Glutamatergic neuron (in vitro differentiated cells): ENCODE data around the gene DUSP23. TPM values are rescaled to one million over a fixed set of nuclear protein-coding genes. Genes with fewer than 3 reads are reported as not detected.

Experiments used
- DNase-seq: peaks from one replicate; pipeline ENCODE4 v3.0.0; 2022
- H3K27ac Mint-ChIP-seq: one replicate; pipeline ENCODE4 v1.8.0; 2020; ENCODE audit warnings: mild to moderate bottlenecking, mixed read lengths, inconsistent platforms; ENCODE audit not compliant: unreplicated experiment
- H3K27me3 Mint-ChIP-seq: one replicate; pipeline ENCODE4 v1.8.0; 2020; ENCODE audit warnings: mild to moderate bottlenecking, moderate library complexity, mixed read lengths, inconsistent platforms; ENCODE audit not compliant: unreplicated experiment
- H3K36me3 Mint-ChIP-seq: one replicate; pipeline ENCODE4 v1.8.0; 2020; ENCODE audit warnings: mild to moderate bottlenecking, mixed read lengths, inconsistent platforms; ENCODE audit not compliant: unreplicated experiment
- H3K4me1 Mint-ChIP-seq: one replicate; pipeline ENCODE4 v1.8.0; 2020; ENCODE audit warnings: mild to moderate bottlenecking, low read depth, mixed read lengths, inconsistent platforms; ENCODE audit not compliant: unreplicated experiment
- H3K4me3 Mint-ChIP-seq: one replicate; pipeline ENCODE4 v1.8.0; 2020; ENCODE audit warnings: mild to moderate bottlenecking, mixed read lengths, inconsistent platforms; ENCODE audit not compliant: unreplicated experiment
- H3K9me3 Mint-ChIP-seq: one replicate; pipeline ENCODE4 v1.8.0; 2020; ENCODE audit warnings: mild to moderate bottlenecking, moderate library complexity, mixed read lengths, inconsistent platforms; ENCODE audit not compliant: unreplicated experiment
- total RNA-seq: library from RNA; stranded (reverse); fragmentation: NEBNext Ultra II Directional; extraction: Animal tissue kit (Norgen Biotek cat#: 25700); gene quantifications from one replicate; pipeline ENCODE4 v1.2.1, GENCODE V29; 2021; ENCODE audit not compliant: unreplicated experiment
- TF ChIP-seq, protein P1 (sequence below): fragments of 200-600 bp; sonication (generic); IDR thresholded peaks from one replicate; pipeline ENCODE4 v1.5.0; 2021; ENCODE audit not compliant: partially characterized antibody, unreplicated experiment

Gene DUSP23
- total RNA-seq, 1 donor from 2014 or later, result 11.6 TPM

DNA sequence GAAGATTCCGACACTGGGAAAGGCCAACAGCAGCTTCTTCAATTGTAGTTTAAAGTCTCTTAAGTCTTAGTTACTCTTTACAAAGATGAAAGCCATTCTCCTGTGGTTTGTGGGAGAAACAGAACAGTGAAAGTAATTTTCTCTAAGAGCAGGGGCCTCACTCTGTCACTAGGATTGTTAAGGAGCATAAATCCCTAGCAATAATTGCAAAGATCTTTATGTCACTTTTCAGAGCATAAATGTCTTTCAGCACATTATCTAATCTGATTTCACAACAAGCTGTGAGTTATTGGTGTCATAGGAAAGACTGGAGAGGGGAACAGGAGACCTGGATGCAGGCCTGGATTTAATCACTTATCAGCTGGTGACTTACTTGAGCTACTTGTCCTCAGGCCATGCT is 32.4 kb upstream of the DUSP23 start:
- Mint-ChIP-seq H3K36me3 (no peaks in the 10 kb centered on the region), H3K27ac (no peak overlapping the region), H3K9me3 (no peaks in the 10 kb centered on the region), H3K4me1 (no peaks in the 10 kb centered on the region), H3K4me3 (no peak overlapping the region), H3K27me3 (no peaks in the 10 kb centered on the region)
- no peak for DNase-seq
- TF ChIP-seq, protein P1, sequence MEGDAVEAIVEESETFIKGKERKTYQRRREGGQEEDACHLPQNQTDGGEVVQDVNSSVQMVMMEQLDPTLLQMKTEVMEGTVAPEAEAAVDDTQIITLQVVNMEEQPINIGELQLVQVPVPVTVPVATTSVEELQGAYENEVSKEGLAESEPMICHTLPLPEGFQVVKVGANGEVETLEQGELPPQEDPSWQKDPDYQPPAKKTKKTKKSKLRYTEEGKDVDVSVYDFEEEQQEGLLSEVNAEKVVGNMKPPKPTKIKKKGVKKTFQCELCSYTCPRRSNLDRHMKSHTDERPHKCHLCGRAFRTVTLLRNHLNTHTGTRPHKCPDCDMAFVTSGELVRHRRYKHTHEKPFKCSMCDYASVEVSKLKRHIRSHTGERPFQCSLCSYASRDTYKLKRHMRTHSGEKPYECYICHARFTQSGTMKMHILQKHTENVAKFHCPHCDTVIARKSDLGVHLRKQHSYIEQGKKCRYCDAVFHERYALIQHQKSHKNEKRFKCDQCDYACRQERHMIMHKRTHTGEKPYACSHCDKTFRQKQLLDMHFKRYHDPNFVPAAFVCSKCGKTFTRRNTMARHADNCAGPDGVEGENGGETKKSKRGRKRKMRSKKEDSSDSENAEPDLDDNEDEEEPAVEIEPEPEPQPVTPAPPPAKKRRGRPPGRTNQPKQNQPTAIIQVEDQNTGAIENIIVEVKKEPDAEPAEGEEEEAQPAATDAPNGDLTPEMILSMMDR, result no peak

DNA sequence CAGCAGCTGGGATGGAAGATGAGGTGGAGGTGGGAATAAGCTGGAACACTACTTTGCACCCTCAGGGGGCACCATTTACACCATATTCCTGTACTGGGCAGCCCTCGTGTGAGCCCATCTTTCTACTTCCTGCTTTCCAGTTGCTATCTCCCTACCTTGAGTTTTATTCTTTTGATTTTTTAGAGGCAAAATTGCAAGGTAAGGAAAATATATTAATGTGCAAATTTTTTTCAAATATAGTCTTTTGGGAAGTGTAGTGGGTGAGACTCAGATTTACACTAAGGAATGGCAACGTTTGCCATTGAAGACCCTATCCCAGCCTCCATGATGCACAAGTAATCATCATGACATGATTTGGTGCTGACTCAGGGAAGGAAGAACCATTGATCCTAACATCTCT is 31.1 kb upstream of the DUSP23 start:
- TF ChIP-seq, protein P1, result no peak
- Mint-ChIP-seq H3K27me3 (no peaks in the 10 kb centered on the region), H3K4me3 (no peak overlapping the region)

DNA sequence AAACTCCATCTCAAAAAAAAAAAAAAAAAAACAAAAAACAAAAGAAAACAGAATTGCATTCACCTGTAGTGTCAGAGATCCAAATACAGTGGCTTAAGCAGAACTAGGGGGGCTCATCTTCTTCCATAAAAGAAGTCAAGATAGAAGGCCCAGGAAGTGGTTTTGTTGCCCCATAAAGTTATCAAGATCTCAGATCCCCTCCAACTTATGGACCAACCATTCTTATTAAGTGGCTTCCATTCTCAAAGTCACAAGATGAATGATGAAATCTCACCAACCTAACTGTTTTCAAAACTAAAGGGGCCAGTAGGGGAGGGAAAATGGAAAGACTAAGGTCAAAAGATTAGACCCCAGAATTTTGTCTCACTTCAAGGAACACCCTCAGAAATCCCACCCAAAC is 30.1 kb upstream of the DUSP23 start:
- Mint-ChIP-seq H3K27me3 (no peaks in the 10 kb centered on the region), H3K36me3 (no peaks in the 10 kb centered on the region), H3K9me3 (no peaks in the 10 kb centered on the region), H3K27ac (no peak overlapping the region), H3K4me1 (no peaks in the 10 kb centered on the region), H3K4me3 (no peak overlapping the region)
- DNase-seq, result no peak
- TF ChIP-seq, protein P1, result no peak

More for the DNA sequence above, 31.1 kb upstream of the DUSP23 start:
- Mint-ChIP-seq H3K9me3 (no peaks in the 10 kb centered on the region), H3K27ac (no peak overlapping the region), H3K36me3 (no peaks in the 10 kb centered on the region), H3K4me1 (no peaks in the 10 kb centered on the region)
- DNase-seq, result no peak

DNA sequence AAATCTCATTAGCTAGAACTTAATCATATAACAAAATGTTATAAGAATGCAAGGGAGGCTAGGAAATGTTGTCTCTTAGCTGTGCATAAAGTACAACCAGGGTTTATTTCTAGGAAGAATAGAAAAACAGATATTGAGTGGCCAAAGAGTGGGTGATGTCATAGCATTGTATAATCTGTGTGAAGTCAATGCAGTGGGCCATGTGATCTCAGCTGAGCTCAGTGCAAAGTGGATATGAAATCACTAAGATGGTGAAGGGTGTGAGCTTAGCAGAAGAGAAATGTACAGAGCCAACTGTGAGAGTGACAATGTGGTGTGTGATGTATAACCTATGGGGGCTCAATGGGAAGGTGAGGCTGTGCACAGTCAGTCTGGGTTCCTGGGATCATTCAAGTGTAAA is 29.7 kb upstream of the DUSP23 start:
- no peaks in the 10 kb centered on the region for H3K36me3 Mint-ChIP-seq
- DNase-seq, result no peak
- TF ChIP-seq, protein P1, result no peak
- H3K27me3 Mint-ChIP-seq, result no peaks in the 10 kb centered on the region
- no peak overlapping the region for H3K27ac Mint-ChIP-seq
- H3K9me3 Mint-ChIP-seq, result no peaks in the 10 kb centered on the region
- H3K4me1 Mint-ChIP-seq, result no peaks in the 10 kb centered on the region
- H3K4me3 Mint-ChIP-seq, result no peak overlapping the region

DNA sequence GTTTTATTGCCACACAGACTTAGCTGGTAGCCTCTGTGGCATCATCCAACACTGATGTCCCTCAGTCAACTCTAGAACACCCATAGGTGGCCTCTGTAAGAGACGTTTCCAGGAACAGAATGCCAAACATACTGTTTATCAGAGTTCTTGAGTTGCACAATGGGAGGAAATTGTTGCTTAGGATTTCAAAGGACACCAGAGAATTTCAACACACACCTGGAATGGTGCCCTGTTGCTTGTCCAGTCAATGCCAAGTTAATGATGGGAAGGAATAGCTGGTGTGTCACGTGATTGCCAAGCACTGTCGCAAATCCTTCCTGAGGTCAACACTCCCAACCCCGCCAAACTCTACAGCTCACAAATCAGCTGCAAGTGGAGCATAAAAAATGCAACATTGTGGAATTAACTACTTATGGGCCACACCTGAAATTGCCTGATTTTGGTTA is 28.6 kb upstream of the DUSP23 start:
- H3K4me3 Mint-ChIP-seq, result no peak overlapping the region
- no peaks in the 10 kb centered on the region for H3K9me3 Mint-ChIP-seq
- no peaks in the 10 kb centered on the region for H3K36me3 Mint-ChIP-seq

More for the DNA sequence above, 28.6 kb upstream of the DUSP23 start:
- Mint-ChIP-seq H3K27ac (no peak overlapping the region), H3K27me3 (no peaks in the 10 kb centered on the region), H3K4me1 (no peaks in the 10 kb centered on the region)
- no peak for DNase-seq
- TF ChIP-seq, protein P1, result no peak
